Coronary artery (tissue), 2 donors: ENCODE measurements around the gene HOXB2.
A peak's percentile ranks its signal among the peaks of the same experiment; 100 is the strongest.

Source experiments
- DNase-seq: peaks from one replicate; pipeline ENCODE4 v3.0.0-alpha.2; 2017; ENCODE audit warnings: low spot score
- H3K27ac ChIP-seq, 2 donors: fragments of 200-600 bp; sonication (generic); one replicate each; pipeline ENCODE4 v1.5.1; 2016 to 2019
- H3K4me3 ChIP-seq: fragments of 200-600 bp; sonication (generic); 2 replicates; pipeline ENCODE4 v1.5.1; 2016; ENCODE audit warnings: mild to moderate bottlenecking, moderate library complexity
- TF ChIP-seq, protein P1 (sequence below): fragments of 200-600 bp; sonication (generic); IDR thresholded peaks from one replicate; pipeline ENCODE4 v1.5.1; 2019; ENCODE audit warnings: antibody characterized with exemption

The HOXB2 gene

DNA sequence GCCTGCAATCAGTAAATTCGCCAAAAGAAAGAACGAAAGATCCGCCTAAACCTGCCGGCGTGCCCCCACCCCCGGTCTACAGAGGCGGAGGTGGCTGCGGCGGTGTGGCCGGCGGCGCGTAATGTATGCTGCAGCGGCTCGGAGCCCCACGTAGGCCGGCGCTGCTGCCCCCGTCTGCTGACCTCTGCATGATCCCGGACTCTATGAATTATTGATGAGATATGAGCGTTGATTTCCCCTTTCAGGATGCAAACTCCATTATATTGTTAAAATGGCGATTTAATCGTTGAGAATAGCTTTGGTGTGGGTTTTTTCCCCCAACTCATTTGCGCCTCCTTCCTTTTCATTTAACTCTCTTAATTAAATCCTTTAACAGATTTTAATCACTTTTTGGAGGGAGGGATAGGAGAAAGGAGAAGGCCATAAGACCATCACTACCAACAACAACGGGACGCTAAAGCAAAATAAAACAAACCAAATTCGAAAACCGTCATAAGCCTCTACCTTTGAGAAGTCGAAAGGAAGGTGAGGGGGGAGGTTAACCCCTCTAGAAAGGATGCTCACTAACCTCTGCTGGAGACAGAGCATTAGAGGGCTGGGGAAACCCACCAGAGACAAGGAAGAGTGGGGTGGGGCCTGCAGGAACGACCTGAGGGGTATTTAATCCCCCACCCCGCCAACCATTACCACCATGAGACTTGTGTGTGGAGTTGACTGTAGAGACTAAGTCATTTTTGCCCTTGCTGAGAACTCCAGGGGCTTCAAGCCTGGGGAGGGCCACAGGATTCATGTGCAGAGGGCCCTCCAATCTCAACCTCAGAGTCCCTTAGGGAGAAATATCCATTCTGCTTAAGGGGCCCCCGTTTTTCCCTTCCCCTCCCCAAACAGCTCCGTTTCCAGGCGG lies 41.7 kb upstream of the HOXB2 start:
- Histone ChIP-seq H3K4me3 (peak overlapping the region; percentile 74), H3K27ac (peak overlapping the region in 1 of 2 donors; percentile 57)
- no peak for DNase-seq
- TF ChIP-seq, protein P1, sequence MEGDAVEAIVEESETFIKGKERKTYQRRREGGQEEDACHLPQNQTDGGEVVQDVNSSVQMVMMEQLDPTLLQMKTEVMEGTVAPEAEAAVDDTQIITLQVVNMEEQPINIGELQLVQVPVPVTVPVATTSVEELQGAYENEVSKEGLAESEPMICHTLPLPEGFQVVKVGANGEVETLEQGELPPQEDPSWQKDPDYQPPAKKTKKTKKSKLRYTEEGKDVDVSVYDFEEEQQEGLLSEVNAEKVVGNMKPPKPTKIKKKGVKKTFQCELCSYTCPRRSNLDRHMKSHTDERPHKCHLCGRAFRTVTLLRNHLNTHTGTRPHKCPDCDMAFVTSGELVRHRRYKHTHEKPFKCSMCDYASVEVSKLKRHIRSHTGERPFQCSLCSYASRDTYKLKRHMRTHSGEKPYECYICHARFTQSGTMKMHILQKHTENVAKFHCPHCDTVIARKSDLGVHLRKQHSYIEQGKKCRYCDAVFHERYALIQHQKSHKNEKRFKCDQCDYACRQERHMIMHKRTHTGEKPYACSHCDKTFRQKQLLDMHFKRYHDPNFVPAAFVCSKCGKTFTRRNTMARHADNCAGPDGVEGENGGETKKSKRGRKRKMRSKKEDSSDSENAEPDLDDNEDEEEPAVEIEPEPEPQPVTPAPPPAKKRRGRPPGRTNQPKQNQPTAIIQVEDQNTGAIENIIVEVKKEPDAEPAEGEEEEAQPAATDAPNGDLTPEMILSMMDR = no peak

DNA sequence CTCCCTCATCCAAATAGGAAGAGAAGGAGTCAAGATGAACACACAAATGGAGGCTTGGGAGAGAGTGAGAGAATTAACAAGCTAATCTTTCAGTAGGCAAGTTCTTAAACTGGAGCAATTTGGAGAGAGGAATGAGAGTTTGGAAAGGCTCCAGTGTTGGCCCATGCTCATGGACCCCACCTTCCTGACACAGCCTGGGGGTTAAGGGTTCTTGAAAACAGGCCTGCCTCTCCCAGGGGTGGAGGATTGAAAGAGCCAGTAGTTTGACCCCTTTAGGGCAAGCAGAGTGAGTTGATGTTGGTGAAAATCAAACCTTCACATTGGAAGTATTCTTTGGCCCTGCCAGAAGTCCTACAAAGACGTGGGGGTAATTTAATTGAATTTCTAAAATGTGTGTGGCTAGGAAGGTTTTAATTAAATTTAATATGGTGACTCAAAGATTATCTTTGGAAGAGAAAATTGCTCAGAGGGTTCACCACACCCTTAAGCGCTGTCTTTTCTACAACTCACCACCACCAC lies 39.4 kb upstream of the HOXB2 start:
- no peak for DNase-seq
- Histone ChIP-seq H3K27ac (no peak overlapping the region), H3K4me3 (peak overlapping the region; percentile 74)
- TF ChIP-seq, protein P1 = no peak

DNA sequence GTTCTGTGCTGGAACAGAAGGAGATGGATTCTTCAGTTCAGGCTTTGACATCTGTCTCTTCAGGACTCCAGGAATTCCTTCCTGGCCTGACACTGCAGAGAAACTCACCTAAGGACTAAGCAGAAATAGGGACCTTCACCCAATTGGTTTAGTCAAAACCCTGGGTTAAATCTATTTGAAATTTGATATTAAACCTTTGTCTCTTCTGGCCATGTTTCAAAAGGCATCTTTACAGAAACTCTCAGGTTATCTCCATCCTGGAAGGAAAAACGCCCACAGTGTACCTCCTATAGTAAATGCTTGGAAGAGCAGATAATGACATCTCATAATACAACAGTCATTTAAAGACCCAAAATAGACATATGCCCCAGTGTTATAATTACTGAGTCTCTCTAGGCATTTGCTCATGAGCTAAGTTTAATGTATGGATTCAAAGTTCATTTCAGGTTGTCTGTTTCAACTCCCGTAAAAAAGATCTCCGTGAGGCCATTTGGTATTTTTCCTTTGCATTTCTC lies 38.9 kb upstream of the HOXB2 start:
- TF ChIP-seq, protein P1 = no peak
- no peak for DNase-seq
- Histone ChIP-seq H3K4me3 (no peak overlapping the region), H3K27ac (no peak overlapping the region)

DNA sequence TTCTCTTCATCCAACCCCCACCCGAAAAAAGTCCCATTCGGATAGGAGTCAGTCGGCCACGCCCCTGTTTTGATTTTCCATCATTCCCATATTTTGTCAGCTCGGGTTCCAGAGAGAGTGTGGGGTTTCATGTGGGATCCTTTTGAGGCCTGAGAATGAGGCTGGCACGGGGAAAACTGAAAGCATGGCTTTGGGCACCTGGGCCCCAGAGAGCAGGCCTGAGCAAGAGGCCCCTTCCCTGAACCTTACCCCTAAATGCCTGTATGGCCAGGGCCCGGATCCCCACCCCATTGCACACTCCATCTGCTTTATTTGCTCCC lies 37.8 kb upstream of the HOXB2 start:
- TF ChIP-seq, protein P1 = no peak
- DNase-seq = no peak
- Histone ChIP-seq H3K4me3 (no peak overlapping the region), H3K27ac (peak overlapping the region in 1 of 2 donors; percentile 38)

DNA sequence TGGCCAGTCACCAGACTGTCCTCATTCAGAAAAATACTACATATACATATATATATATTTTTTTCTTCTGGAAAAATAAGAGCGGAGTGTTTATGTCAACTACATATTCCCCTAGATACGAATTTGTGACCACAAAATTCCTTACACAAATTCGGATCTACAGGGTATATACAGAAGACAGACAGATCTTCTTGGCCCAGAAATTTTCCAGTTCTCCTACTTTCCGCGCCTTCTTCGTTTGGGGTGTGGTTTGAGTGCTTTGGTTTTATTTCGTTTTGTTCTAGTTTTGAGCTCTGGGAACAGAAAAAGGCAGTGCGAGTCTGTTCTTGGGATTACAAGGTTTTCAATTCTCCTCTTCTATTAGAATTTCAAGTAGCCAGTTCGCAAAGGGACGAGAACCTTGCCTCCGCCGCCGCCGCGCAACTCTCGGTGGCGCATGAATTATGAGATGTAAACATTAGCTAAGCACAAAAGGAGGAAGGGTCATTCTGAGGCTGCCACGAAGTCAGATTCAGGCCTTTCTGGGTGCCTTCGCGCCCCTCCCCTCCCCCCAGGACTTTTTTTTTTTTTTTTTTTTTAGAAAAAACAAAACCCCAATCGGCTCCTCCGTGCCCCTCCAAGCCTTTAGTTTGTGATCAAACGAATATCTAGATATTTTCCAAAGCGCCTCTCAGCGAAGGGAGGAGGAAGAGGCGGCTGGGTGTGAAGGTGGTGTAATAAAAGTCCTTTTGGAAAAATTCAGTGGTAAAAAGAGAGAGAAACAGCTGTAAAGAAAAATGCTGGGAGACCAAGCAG lies 35.0 kb upstream of the HOXB2 start:
- DNase-seq = no peak
- Histone ChIP-seq H3K4me3 (no peak overlapping the region), H3K27ac (peak overlapping the region in 1 of 2 donors; percentile 82)
- TF ChIP-seq, protein P1 = no peak

DNA sequence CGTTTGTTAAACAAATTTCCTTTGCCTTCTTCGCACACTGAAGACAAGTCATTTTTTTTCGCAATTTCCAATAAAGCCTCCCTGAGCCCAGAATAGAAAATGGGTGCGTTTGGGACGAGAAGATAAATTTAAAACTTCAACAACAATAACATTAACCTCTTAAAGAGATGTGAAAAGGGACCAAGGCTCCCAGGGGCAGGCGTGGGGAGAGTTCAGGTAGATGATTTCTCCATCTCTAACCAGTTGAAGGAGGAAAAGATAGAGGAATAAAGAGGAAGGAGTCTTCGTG lies 34.5 kb upstream of the HOXB2 start:
- H3K27ac ChIP-seq = no peak overlapping the region
- TF ChIP-seq, protein P1 = no peak
- no peak overlapping the region for H3K4me3 ChIP-seq
- no peak for DNase-seq
